Right renal cortex interstitium (tissue), 3 donors: ENCODE results near the gene MAN2A1. TPM values are rescaled to one million over a fixed set of nuclear protein-coding genes. Genes with fewer than 3 reads are reported as not detected.
A peak's percentile ranks its signal among the peaks of the same experiment; 100 is the strongest.

Source experiments
- DNase-seq, 3 donors: peaks; one replicate each; pipeline ENCODE4 v3.0.0-alpha.2; 2013; ENCODE audit warnings: low read depth in 3 of 3, low spot score in 2 of 3
- polyA plus RNA-seq, 3 donors: library from polyadenylated mRNA; unstranded; fragments of 120-200 nt; gene quantifications; one replicate each; pipeline ENCODE4 v1.2.1, GENCODE V29; 2013; ENCODE audit not compliant: insufficient read length in 3 of 3

MAN2A1 gene
- 10 to 100 TPM; 76.0 to 79.1 (median 76.1) TPM for polyA plus RNA-seq

GRCh38 chr5:109689740-109690241 is at the start of gene MAN2A1:
MAN2A1 (plus strand) TSS chr5:109689927; CDS start chr5:109690418, 491 bp downstream.
- DNase-seq, result peak in 2 of 3 donors; percentile 14 to 54

- DNase-seq, result no peak
These were observed 48.8 kb upstream of the MAN2A1 start for GRCh38 chr5:109640976-109641375.

- no peak for DNase-seq
These were observed 45.9 kb upstream of the MAN2A1 start for GRCh38 chr5:109643791-109644350.

GRCh38 chr5:109644829-109645228 is 44.9 kb upstream of the MAN2A1 start:
- DNase-seq, result no peak

- no peak for DNase-seq
These were observed 44.0 kb upstream of the MAN2A1 start for GRCh38 chr5:109645707-109646192.

GRCh38 chr5:109649318-109649717 is 40.4 kb upstream of the MAN2A1 start:
- peak in 2 of 3 donors; percentile 7 to 38 for DNase-seq

- DNase-seq, result no peak
These were observed 39.2 kb upstream of the MAN2A1 start for GRCh38 chr5:109650493-109650892.

- DNase-seq, result no peak
These were observed 37.6 kb upstream of the MAN2A1 start for GRCh38 chr5:109652096-109652495.

- no peak for DNase-seq
These were observed 36.7 kb upstream of the MAN2A1 start for GRCh38 chr5:109653042-109653441.

- no peak for DNase-seq
These were observed 36.0 kb upstream of the MAN2A1 start for GRCh38 chr5:109653561-109654239.

GRCh38 chr5:109654455-109654854 is 35.3 kb upstream of the MAN2A1 start:
- no peak for DNase-seq

- no peak for DNase-seq
These were observed 33.9 kb upstream of the MAN2A1 start for GRCh38 chr5:109655841-109656240.

GRCh38 chr5:109656829-109657228 is 32.9 kb upstream of the MAN2A1 start:
- DNase-seq, result no peak

GRCh38 chr5:109659901-109660300 is 29.8 kb upstream of the MAN2A1 start:
- no peak for DNase-seq

- no peak for DNase-seq
These were observed 29.4 kb upstream of the MAN2A1 start for GRCh38 chr5:109660301-109660700.

GRCh38 chr5:109668237-109668636 is 21.5 kb upstream of the MAN2A1 start:
- no peak for DNase-seq

- DNase-seq, result no peak
These were observed 20.9 kb upstream of the MAN2A1 start for GRCh38 chr5:109668668-109669422.

- no peak for DNase-seq
These were observed 19.6 kb upstream of the MAN2A1 start for GRCh38 chr5:109669991-109670706.

GRCh38 chr5:109671136-109671535 is 18.6 kb upstream of the MAN2A1 start:
- no peak for DNase-seq

- no peak for DNase-seq
These were observed 15.1 kb upstream of the MAN2A1 start for GRCh38 chr5:109674596-109674995.

- no peak for DNase-seq
These were observed 12.8 kb upstream of the MAN2A1 start for GRCh38 chr5:109676920-109677319.
